HG02938 (cell line): ENCODE measurements around the gene CMSS1.

ENCODE experiments used
- ATAC-seq: cut with Tn5 transposase; IDR thresholded peaks from one replicate; pipeline ENCODE4 v1.9.1; 2021; ENCODE audit warnings: mild to moderate bottlenecking, moderate library complexity; ENCODE audit not compliant: unreplicated experiment

CMSS1 gene

DNA sequence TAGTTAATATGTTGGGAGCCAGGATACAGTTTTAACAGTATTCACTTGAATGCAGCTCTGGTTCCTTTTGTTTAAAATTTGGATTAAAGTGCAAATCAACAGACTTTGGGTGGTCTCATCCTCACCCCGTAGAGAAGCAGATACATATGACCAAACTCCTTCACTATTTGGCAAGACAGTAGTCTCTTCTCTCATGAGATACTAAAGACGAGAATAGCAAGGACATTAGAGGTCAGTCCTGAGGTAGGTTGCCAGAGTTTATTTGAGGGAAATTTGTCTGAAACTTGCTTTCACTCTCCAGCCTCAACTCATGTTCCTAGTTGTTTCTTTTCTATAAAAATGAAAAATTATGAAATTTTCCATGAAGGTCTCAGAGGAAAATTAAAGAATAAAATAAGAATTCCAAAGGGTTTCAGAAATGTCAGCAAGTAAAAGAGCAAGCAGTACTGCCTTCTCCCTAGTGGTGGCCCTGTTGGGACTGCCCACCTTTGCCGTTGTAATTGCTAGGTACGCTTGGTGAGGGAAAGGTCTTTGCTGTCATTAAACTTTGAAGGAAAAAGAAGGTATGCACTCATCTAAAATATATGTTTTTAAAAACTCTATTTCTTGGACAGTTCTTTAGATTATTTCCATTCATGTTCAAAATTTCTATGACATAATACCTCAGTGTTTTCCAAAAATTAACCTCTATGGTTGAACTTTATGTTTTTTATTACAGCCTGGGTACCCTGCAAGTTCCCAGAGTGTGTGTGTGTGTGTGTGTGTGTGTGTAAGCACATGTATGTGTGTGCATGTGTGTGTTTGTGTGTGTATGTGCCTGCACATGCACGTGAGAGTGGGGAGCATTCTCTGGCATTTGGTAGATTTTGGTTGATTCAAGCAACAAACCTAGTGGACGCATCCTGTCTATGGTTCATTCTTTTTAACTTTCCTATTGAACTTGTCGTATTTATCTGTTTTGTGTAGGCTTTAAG lies 111.4 kb downstream of the CMSS1 start:
- no peak for ATAC-seq

DNA sequence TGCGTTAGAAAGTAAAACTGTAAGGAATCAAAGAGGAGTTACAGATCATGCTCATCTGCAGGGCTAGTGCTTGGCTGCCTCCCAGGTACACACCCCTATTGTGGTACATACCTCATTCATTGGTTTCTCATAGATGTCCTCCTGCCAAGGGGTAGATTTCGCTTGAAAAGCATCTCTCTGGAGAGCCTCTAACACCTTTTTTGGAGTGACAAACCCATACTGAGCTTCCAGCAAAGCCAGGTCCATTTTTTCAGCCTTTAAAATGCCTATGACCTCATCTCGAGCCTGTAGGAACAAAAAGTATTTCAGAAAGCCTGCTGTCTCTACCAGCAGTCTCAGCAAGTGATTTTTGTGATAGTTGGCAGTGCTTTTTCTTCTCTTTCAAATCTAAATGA lies 112.1 kb downstream of the CMSS1 start:
- no peak for ATAC-seq

DNA sequence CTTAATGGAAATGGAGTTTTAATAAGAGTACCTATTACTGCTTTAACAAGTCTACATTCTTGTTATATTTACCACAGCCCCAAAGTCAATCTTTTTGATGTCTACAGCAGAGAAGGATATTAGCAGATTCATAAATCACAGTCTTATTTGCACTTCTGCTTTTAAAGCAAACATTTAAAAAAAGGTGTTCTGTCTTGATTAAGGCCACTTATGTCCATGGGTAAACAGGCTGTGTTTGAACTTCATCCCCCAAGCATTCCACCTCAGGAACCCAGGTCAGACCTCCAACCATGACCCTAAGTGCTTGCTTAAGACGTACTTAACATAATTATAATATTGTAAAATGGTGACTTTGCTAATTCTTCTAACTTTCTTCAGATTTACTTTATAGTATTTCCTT lies 113.4 kb downstream of the CMSS1 start:
- ATAC-seq = no peak

GRCh38 chr3:99933971-99934750 lies 116.5 kb downstream of the CMSS1 start:
- no peak for ATAC-seq

- ATAC-seq = no peak
These were observed 117.5 kb downstream of the CMSS1 start for GRCh38 chr3:99934975-99935797.

- ATAC-seq = no peak
These were observed 120.7 kb downstream of the CMSS1 start for GRCh38 chr3:99938270-99938911.

GRCh38 chr3:99939876-99940275 lies 122.2 kb downstream of the CMSS1 start:
- ATAC-seq = no peak

DNA sequence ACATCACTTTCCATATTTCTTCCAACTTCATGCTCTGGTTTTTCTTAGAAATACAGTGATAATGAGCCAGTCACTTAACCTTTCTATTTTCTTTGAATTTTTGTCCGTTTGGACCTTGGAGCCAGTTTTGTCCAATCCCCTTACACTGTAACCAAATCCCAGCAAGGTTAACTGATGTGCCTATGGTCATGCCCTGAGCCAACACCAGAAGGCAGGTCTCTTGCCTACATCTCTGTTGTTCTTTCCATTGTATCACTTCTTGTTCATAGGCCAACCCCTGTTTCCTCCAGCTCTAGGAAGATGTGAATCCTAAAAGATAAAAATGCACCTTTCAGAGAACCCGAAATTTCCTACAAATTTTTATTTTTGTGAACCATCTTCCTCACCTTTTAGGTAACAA lies 122.7 kb downstream of the CMSS1 start:
- no peak for ATAC-seq

GRCh38 chr3:99941211-99941610 lies 123.5 kb downstream of the CMSS1 start:
- ATAC-seq = no peak

GRCh38 chr3:99943931-99944761 lies 126.5 kb downstream of the CMSS1 start:
- ATAC-seq = no peak

GRCh38 chr3:99945328-99945995 lies 127.8 kb downstream of the CMSS1 start:
- no peak for ATAC-seq

GRCh38 chr3:99947356-99947755 lies 129.7 kb downstream of the CMSS1 start:
- ATAC-seq = no peak

- no peak for ATAC-seq
These were observed 130.9 kb downstream of the CMSS1 start for GRCh38 chr3:99948467-99949089.

GRCh38 chr3:99949956-99950670 lies 132.5 kb downstream of the CMSS1 start:
- no peak for ATAC-seq

DNA sequence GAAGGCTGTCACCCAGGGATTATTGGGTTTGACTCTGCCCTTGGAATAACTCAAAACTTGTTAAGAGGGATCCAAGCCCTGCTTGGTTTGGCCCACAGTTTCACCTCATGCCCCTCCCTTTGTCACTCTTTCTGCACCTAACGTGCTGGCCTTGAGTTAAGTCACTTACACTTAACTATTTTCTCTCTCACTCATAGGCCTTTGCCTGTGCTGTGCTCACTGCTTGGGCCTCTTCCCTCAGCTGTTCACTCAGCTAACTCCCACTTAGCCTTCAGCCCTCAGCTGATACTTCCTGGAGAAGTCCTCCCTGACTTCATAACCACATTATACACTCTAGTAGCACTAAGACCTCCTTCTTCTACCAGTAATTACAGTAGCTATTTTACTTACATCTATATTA lies 133.3 kb downstream of the CMSS1 start:
- ATAC-seq = no peak

GRCh38 chr3:99951701-99952100 lies 134.0 kb downstream of the CMSS1 start:
- ATAC-seq = no peak

- no peak for ATAC-seq
These were observed 134.6 kb downstream of the CMSS1 start for GRCh38 chr3:99952306-99952705.

DNA sequence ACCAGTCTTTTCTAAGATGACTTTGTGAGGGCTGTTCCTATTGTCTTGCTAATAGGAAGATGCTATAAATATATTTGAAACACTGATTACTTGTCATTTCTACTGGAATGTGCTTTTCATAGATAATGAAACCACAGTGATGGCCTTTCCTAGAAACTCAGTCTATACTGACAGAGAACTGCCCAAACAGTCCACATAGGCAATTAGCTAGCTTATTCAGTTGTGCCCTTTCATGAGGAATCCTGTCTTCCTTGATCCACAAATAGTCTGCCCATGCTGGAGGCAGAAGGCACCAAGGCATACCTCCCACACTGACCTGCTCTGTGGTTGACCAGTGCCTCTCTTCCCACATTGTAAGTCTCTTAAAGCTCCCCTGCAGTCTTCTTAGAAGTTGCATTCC lies 135.9 kb downstream of the CMSS1 start:
- ATAC-seq = no peak
